ENCODE measurements around the gene RIC3. TPM values are rescaled to one million over a fixed set of nuclear protein-coding genes. Genes with fewer than 3 reads are reported as not detected.

The RIC3 gene
- total RNA-seq, 1 experiment from 2014 or later = 23.7 TPM

GRCh38 chr11:8075119-8075726 is 93.6 kb downstream of the RIC3 start:
- Histone ChIP-seq H2BK5ac (ENCODE audit: insufficient read length, low read length) (no peak overlapping the region), H3K56ac (ENCODE audit: insufficient read length, low read depth, low read length) (no peak overlapping the region), H2AFZ (ENCODE audit: low read length) (no peak overlapping the region), H3K23me2 (ENCODE audit: insufficient read length, low read depth, low read length, poor library complexity, severe bottlenecking) (no peaks in the 10 kb centered on the region), H2BK20ac (ENCODE audit: low read depth, low read length, poor library complexity, severe bottlenecking) (no peak overlapping the region), H3K4me1 (ENCODE audit: insufficient read depth, low read length) (peaks cover 5% of the 10 kb centered on the region), H4K20me1 (ENCODE audit: control insufficient read depth, insufficient read depth, insufficient read length) (no peaks in the 10 kb centered on the region), H2BK15ac (ENCODE audit: low read depth, low read length) (no peak overlapping the region), H3K27ac (ENCODE audit: insufficient read length, low read depth, low read length) (no peak overlapping the region), H3K18ac (ENCODE audit: insufficient read length, low read depth, low read length) (no peak overlapping the region), H3K23ac (ENCODE audit: insufficient read length, low read depth, low read length) (no peak overlapping the region), H3K4ac (ENCODE audit: low read depth, low read length) (no peak overlapping the region), H3K27me3 (ENCODE audit: insufficient read depth, low read length) (no peaks in the 10 kb centered on the region; the same call in 1 of the 2 replicates), H4K5ac (ENCODE audit: insufficient read length, low read depth, low read length) (no peak overlapping the region), H3K14ac (ENCODE audit: insufficient read depth, low read length) (no peak overlapping the region), H3K4me2 (ENCODE audit: insufficient read depth, insufficient read length, low read length) (no peak overlapping the region), H3K9me3 (ENCODE audit: control insufficient read depth, low read depth, low read length) (no peaks in the 10 kb centered on the region), H2BK120ac (ENCODE audit: low read depth, low read length, poor library complexity, severe bottlenecking) (no peak overlapping the region), H2BK12ac (ENCODE audit: insufficient read length, low read depth, low read length) (no peak overlapping the region), H3K9ac (ENCODE audit: extremely low read depth, insufficient read length, low read length) (no peak overlapping the region), H3T11ph (ENCODE audit: low read length) (no peak overlapping the region), H3K79me2 (ENCODE audit: insufficient read depth, low read length) (no peaks in the 10 kb centered on the region), H3K79me1 (ENCODE audit: insufficient read depth, low read depth, low read length, poor library complexity, severe bottlenecking) (no peaks in the 10 kb centered on the region), H4K8ac (replicated peaks; ENCODE audit: insufficient read length, low read depth, low read length) (no peak overlapping the region), H2AK5ac (ENCODE audit: insufficient read length, low read length) (no peak overlapping the region), H4K91ac (ENCODE audit: insufficient read length, low read depth, low read length) (no peak overlapping the region)
- Mint-ChIP-seq H3K4me1 (peaks cover 29 to 36% of the 10 kb centered on the region in 2 experiments), H3K27ac (no peak overlapping the region), H3K36me3 (ENCODE audit: insufficient read depth in 1 of 3, low read depth in 3 of 3) (no peaks in the 10 kb centered on the region), H3K27me3 (ENCODE audit: low read depth) (peaks cover 82% of the 10 kb centered on the region), H3K9me3 (no peaks in the 10 kb centered on the region), H3K4me3 (no peak overlapping the region)
- no CpG with 5 or more reads among the region's 2 CpGs for WGBS (ENCODE audit: extremely low coverage, insufficient read length, low lambda C conversion rate)
- no peak for TF ChIP-seq CTCF (conservative IDR thresholded peaks at IDR 0.05)
- no peak for DNase-seq

All from H9 (cell line).